ENCODE data around the gene SPINT2. TPM values are rescaled to one million over a fixed set of nuclear protein-coding genes. Genes with fewer than 3 reads are reported as not detected.

SPINT2 gene
- total and polyA plus RNA-seq, 2 of the 13 experiments (the other 11 are each of a cell fraction or from before 2014, with no cell fraction given): 0.31 to 0.77 TPM

DNA sequence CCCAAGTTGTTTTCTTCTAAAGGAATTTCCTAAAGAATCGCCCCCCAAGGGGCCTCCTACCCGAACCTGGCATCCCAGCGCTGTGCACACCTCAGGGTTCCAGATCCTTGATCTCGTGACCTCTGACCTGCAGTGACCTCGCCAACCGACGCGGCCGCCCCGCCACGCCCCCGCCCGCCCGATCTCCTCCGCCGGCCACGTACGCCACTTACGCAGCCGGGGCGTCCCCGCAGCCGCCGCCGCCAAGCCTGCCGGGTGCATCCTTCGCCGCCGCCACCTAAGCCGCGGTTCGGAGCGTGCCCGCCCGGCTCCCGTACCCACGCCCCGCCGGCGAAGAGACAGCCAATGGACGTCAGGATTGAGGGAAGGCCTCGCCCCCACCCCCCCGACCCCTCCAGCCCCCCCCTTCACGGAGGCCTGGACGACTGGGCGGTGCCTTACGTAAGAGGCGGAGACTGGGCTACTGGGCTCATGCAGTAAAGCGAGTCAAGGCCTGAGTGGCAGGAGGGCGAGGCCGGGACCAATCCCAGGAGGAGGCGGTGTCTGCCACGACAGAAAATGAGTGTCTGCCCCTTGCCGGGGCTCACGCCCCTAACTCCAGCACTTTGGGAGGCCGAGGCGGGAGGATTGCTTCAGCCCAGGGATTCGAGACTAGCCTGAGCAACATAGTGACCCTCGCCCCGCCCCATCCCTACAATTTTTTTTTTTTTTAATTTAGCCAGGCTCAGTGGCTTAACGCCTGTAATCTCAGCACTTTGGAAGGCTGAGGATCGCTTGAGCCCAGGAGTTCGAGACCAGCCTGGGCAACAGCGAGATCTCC lies 51.5 kb downstream of the SPINT2 start, which contains the start of gene YIF1B (continued):
- TF ChIP-seq, protein P1, sequence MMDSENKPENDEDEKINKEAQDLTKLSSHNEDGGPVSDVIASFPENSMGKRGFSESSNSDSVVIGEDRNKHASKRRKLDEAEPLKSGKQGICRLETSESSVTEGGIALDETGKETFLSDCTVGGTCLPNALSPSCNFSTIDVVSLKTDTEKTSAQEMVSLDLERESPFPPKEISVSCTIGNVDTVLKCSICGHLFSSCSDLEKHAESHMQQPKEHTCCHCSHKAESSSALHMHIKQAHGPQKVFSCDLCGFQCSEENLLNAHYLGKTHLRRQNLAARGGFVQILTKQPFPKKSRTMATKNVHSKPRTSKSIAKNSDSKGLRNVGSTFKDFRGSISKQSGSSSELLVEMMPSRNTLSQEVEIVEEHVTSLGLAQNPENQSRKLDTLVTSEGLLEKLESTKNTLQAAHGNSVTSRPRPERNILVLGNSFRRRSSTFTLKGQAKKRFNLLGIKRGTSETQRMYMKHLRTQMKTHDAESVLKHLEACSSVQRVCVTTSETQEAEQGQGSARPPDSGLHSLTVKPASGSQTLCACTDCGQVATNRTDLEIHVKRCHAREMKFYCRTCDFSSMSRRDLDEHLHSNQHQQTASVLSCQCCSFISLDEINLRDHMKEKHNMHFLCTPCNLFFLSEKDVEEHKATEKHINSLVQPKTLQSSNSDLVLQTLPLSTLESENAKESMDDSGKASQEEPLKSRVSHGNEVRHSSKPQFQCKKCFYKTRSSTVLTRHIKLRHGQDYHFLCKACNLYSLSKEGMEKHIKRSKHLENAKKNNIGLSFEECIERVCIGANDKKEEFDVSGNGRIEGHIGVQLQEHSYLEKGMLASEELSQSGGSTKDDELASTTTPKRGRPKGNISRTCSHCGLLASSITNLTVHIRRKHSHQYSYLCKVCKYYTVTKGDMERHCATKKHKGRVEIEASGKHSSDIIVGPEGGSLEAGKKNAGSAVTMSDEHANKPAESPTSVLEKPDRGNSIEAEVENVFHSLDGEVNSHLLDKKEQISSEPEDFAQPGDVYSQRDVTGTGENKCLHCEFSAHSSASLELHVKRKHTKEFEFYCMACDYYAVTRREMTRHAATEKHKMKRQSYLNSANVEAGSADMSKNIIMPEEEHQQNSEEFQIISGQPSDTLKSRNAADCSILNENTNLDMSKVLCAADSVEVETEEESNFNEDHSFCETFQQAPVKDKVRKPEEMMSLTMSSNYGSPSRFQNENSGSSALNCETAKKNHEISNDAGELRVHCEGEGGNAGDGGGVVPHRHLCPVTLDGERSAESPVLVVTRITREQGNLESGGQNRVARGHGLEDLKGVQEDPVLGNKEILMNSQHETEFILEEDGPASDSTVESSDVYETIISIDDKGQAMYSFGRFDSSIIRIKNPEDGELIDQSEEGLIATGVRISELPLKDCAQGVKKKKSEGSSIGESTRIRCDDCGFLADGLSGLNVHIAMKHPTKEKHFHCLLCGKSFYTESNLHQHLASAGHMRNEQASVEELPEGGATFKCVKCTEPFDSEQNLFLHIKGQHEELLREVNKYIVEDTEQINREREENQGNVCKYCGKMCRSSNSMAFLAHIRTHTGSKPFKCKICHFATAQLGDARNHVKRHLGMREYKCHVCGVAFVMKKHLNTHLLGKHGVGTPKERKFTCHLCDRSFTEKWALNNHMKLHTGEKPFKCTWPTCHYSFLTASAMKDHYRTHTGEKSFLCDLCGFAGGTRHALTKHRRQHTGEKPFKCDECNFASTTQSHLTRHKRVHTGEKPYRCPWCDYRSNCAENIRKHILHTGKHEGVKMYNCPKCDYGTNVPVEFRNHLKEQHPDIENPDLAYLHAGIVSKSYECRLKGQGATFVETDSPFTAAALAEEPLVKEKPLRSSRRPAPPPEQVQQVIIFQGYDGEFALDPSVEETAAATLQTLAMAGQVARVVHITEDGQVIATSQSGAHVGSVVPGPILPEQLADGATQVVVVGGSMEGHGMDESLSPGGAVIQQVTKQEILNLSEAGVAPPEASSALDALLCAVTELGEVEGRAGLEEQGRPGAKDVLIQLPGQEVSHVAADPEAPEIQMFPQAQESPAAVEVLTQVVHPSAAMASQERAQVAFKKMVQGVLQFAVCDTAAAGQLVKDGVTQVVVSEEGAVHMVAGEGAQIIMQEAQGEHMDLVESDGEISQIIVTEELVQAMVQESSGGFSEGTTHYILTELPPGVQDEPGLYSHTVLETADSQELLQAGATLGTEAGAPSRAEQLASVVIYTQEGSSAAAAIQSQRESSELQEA (CRISPR knock-in tag; IDR thresholded peaks at IDR 0.05; ENCODE audit: not compliant biosample characterization): no peak
- TF ChIP-seq MAFK (conservative IDR thresholded peaks at IDR 0.05 in 1 of 2, IDR thresholded peaks at IDR 0.05 in 1 of 2; ENCODE audit: low read length in 2 of 2): no peak
- TF ChIP-seq, protein P2, sequence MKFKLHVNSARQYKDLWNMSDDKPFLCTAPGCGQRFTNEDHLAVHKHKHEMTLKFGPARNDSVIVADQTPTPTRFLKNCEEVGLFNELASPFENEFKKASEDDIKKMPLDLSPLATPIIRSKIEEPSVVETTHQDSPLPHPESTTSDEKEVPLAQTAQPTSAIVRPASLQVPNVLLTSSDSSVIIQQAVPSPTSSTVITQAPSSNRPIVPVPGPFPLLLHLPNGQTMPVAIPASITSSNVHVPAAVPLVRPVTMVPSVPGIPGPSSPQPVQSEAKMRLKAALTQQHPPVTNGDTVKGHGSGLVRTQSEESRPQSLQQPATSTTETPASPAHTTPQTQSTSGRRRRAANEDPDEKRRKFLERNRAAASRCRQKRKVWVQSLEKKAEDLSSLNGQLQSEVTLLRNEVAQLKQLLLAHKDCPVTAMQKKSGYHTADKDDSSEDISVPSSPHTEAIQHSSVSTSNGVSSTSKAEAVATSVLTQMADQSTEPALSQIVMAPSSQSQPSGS (CRISPR knock-in tag; IDR thresholded peaks at IDR 0.05): 0 out of 2 replicates have a peak, but pooled peaks have one; percentile 10
- peak; percentile 55 for TF ChIP-seq PITX1 (CRISPR knock-in tag; IDR thresholded peaks at IDR 0.05)
- no peak for TF ChIP-seq MED8 (CRISPR knock-in tag; IDR thresholded peaks at IDR 0.05; ENCODE audit: insufficient replicate concordance)
- no peak for TF ChIP-seq ZNF136 (CRISPR knock-in tag; IDR thresholded peaks at IDR 0.05; ENCODE audit: low read depth)
- TF ChIP-seq YEATS4 (CRISPR knock-in tag; IDR thresholded peaks at IDR 0.05; ENCODE audit: borderline replicate concordance): peak; percentile 15; the same call in 1 of the 2 replicates
- TF ChIP-seq, protein P3, sequence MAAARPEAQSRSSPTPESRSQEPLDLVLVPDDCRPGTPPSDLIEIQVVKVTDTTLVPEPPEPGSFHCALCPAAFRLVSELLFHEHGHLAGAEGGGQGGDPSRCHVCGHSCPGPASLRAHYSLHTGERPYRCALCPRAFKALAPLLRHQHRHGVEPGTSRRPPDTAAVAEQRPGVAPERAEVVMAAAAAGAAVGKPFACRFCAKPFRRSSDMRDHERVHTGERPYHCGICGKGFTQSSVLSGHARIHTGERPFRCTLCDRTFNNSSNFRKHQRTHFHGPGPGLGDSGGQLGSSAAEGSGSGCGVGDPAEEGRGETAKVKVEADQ (CRISPR knock-in tag; IDR thresholded peaks at IDR 0.05; ENCODE audit: borderline replicate concordance): no peak
- TF ChIP-seq KMT2B (CRISPR knock-in tag; IDR thresholded peaks at IDR 0.05): no peak
- TF ChIP-seq ETV6 (CRISPR knock-in tag; conservative IDR thresholded peaks at IDR 0.05): no peak
- peak; percentile 66 for TF ChIP-seq HNRNPK (IDR thresholded peaks at IDR 0.05; ENCODE audit: low read depth, low read length, poor library complexity, severe bottlenecking)
- no peak for TF ChIP-seq PAF1 (CRISPR knock-in tag; IDR thresholded peaks at IDR 0.05)
- TF ChIP-seq, protein P4, sequence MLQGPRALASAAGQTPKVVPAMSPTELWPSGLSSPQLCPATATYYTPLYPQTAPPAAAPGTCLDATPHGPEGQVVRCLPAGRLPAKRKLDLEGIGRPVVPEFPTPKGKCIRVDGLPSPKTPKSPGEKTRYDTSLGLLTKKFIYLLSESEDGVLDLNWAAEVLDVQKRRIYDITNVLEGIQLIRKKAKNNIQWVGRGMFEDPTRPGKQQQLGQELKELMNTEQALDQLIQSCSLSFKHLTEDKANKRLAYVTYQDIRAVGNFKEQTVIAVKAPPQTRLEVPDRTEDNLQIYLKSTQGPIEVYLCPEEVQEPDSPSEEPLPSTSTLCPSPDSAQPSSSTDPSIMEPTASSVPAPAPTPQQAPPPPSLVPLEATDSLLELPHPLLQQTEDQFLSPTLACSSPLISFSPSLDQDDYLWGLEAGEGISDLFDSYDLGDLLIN (CRISPR knock-in tag; IDR thresholded peaks at IDR 0.05; ENCODE audit: borderline replicate concordance): no peak
- TF ChIP-seq THYN1 (CRISPR knock-in tag; IDR thresholded peaks at IDR 0.05; ENCODE audit: borderline replicate concordance, low read depth): no peak
- TF ChIP-seq ZFX (CRISPR knock-in tag; IDR thresholded peaks at IDR 0.05; ENCODE audit: low read depth): peak; percentile 63; the same call in 1 of the 2 replicates
- no peak for TF ChIP-seq ZNF816 (CRISPR knock-in tag; IDR thresholded peaks at IDR 0.05; ENCODE audit: borderline replicate concordance)
